Urinary bladder (tissue), 4 donors: ENCODE results near the gene DLL4. TPM values are rescaled to one million over a fixed set of nuclear protein-coding genes. Genes with fewer than 3 reads are reported as not detected.
"Not testable (repeated sequence)": the region's sequence is repeated elsewhere in the genome, so short reads cannot be mapped to it uniquely, and the experiment has no call there.

Experiments used
- DNase-seq: peaks from one replicate; pipeline ENCODE4 v3.0.0-alpha.2; 2015; ENCODE audit errors: extremely low spot score
- H3K27ac ChIP-seq: one replicate; pipeline ENCODE4 v1.5.1; 2013; ENCODE audit warnings: low read depth, mild to moderate bottlenecking, moderate library complexity
- H3K36me3 ChIP-seq: one replicate; pipeline ENCODE4 v1.6.1; 2013; ENCODE audit warnings: mild to moderate bottlenecking, moderate library complexity; ENCODE audit not compliant: insufficient read depth
- H3K4me1 ChIP-seq: one replicate; pipeline ENCODE4 v1.6.1; 2013; ENCODE audit warnings: mild to moderate bottlenecking, moderate library complexity; ENCODE audit not compliant: insufficient read depth
- H3K4me3 ChIP-seq: one replicate; pipeline ENCODE4 v1.5.1; 2013; ENCODE audit warnings: low read depth, low read length
- WGBS: extraction: QIAGEN DNeasy Blood & Tissue Kit; methylation state at CpG from one replicate; pipeline ENCODE4 v1.1.7; 2013; 5-methylcytosine and 5-hydroxymethylcytosine counted together
- polyA plus RNA-seq: library from polyadenylated mRNA; stranded (reverse); fragments of 200-250 nt; gene quantifications from one replicate; pipeline ENCODE4 v1.2.3, GENCODE V29; 2013
- total RNA-seq: library from RNA; depleted of rRNA; stranded (reverse); fragments of >200 nt; gene quantifications from one replicate; pipeline ENCODE4 v1.2.3, GENCODE V29; 2014
- donor health status: healthy with polysubstance abuse.
- donor health status: healthy.

Gene DLL4
- total and polyA plus RNA-seq, 2 donors = 11.2 to 11.8 TPM

GRCh38 chr15:40952301-40952900 is 23.3 kb downstream of the DLL4 start:
- H3K4me3 ChIP-seq = peak overlapping the region; percentile 42
- no peak for DNase-seq
- no peaks in the 10 kb centered on the region for H3K36me3 ChIP-seq
- H3K27ac ChIP-seq = no peak overlapping the region
- no peaks in the 10 kb centered on the region for H3K4me1 ChIP-seq
- WGBS = 46% methylated on average over 23 of the region's 23 CpGs

DNA sequence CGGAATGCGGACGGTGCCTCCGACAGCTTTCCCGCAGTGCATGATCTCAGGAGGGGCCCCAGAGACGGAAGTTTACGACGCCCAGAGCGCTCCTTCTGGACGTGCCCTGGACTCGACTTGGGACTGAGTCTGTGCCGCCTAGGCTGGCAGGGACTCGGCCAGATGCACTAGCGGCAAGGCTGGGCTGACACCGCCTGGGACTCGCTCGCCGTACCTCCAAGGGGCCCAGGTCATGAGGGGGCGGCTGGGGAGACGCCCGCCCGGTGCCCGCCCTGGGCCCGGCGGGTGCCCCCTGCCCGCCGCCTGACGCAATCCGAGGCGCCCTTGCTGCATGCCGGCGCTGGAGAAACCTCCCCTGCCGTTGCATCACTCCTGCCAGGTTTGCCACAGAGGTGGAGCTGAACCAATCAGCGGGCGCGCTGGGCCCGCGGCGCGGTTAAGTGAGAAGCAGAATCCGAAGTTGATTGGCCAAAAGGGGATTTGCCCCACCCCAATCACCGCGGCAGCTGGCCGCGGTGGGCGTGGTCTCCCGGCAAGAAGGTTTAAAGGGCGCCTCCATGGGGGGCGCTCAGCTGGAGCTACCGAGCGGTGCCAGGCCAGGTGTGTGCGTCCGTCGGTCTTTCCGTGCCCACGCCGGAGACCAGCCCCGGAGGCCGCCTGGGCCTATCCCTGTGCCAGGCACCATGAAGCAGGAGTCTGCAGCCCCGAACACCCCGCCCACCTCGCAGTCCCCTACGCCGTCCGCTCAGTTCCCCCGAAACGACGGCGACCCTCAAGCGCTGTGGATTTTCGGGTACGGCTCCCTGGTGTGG is 24.0 kb downstream of the DLL4 start, which contains the start of gene CHAC1:
Gene CHAC1, plus strand, starts transcription at position 571 of the 812 bp plus-strand sequence. Its CDS starts 113 bp downstream, at position 684.
- H3K4me3 ChIP-seq = peak within 1 kb of the TSS; percentile 42
- no peaks in the 10 kb centered on the region for H3K4me1 ChIP-seq
- no peaks in the 10 kb centered on the region for H3K36me3 ChIP-seq
- DNase-seq = peak; percentile 75
- H3K27ac ChIP-seq = no peak within 1 kb of the TSS
- WGBS = under 1% methylated on average over 72 of the region's 72 CpGs

- H3K4me1 ChIP-seq = no peaks in the 10 kb centered on the region
- no peak overlapping the region for H3K27ac ChIP-seq
- DNase-seq = no peak
- peak overlapping the region; percentile 42 for H3K4me3 ChIP-seq
- whole genome bisulfite sequencing = 10% methylated on average over 17 of the region's 17 CpGs
- no peaks in the 10 kb centered on the region for H3K36me3 ChIP-seq
Observed at GRCh38 chr15:40953713-40954074, 24.6 kb downstream of the DLL4 start.

- H3K4me3 ChIP-seq, H3K27ac ChIP-seq, H3K36me3 ChIP-seq, DNase-seq, H3K4me1 ChIP-seq: not testable (repeated sequence)
- 74% methylated on average over 8 of the region's 8 CpGs for WGBS
Observed at GRCh38 chr15:40954158-40954848, 25.2 kb downstream of the DLL4 start.

GRCh38 chr15:40955141-40955903 is 26.2 kb downstream of the DLL4 start:
- H3K4me3 ChIP-seq = no peak overlapping the region
- DNase-seq = no peak
- H3K4me1 ChIP-seq = no peaks in the 10 kb centered on the region
- 91% methylated on average over 20 of the region's 20 CpGs for WGBS
- H3K36me3 ChIP-seq = no peaks in the 10 kb centered on the region
- no peak overlapping the region for H3K27ac ChIP-seq

DNA sequence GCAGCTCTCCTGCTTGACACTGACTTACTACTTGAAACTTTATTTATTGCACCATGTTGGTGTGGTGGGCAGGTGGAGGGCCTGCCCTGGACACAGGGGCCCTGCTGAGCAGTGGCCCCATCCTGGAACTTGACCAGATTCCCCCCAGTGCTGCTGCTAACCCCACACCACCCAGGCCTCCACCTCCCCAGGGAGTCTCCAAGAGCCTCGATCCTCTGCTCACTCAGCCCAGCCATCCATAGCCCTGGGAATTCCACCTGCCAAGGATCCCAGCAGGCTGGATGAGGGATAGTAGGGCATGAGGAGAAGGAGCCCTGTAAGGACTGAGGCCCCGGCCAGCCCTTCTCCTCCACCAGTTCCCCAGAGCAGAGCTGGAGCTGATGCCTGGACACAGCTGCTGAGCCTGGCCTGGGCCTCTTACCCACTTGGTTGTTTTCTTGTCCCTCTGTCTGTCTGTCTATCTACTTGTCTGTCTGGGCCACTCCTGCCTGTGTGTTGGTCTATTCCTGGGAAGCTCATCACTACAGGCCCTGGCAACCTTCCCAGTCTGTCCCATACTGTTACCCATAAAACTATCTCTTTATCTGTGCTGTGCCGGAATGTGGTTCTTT is 26.9 kb downstream of the DLL4 start:
- 64% methylated on average over 3 of the region's 3 CpGs for WGBS
- no peaks in the 10 kb centered on the region for H3K4me1 ChIP-seq
- no peaks in the 10 kb centered on the region for H3K36me3 ChIP-seq
- DNase-seq = no peak
- no peak overlapping the region for H3K4me3 ChIP-seq
- no peak overlapping the region for H3K27ac ChIP-seq

- DNase-seq = no peak
- Histone ChIP-seq H3K27ac (no peak overlapping the region), H3K4me1 (no peaks in the 10 kb centered on the region), H3K36me3 (no peaks in the 10 kb centered on the region), H3K4me3 (no peak overlapping the region)
- WGBS = 84% methylated on average over 3 of the region's 3 CpGs
Observed at GRCh38 chr15:40956541-40956982, 27.4 kb downstream of the DLL4 start.

GRCh38 chr15:40957041-40957555 is 28.0 kb downstream of the DLL4 start:
- no peaks in the 10 kb centered on the region for H3K4me1 ChIP-seq
- H3K27ac ChIP-seq = no peak overlapping the region
- WGBS = 91% methylated on average over 4 of the region's 4 CpGs
- no peaks in the 10 kb centered on the region for H3K36me3 ChIP-seq
- DNase-seq = no peak
- H3K4me3 ChIP-seq = no peak overlapping the region

GRCh38 chr15:40957581-40958051 is 28.5 kb downstream of the DLL4 start:
- Histone ChIP-seq H3K36me3 (no peaks in the 10 kb centered on the region), H3K4me3 (no peak overlapping the region), H3K4me1 (no peaks in the 10 kb centered on the region), H3K27ac (no peak overlapping the region)
- WGBS = 59% methylated on average over 9 of the region's 9 CpGs
- no peak for DNase-seq

DNA sequence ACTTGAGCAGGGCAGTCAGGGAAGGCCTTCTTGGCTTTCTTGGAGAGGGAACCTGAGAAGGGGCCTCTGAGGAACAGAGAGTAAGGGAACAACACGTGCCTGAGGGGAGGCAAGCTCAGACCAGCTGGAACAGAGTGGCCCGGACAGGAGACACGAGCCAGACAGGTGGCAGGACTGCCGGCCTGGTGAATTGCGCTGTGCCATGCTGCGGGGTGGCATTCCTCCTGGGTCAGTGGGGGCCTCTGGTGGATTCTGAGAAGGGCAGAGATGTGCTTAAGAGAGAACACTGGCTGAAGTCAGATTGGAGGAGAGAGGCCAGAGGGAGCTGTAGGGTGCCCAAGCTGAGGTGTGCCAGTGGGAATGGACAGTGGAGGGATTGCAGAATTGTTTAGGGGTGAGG is 29.0 kb downstream of the DLL4 start:
- Histone ChIP-seq H3K27ac (no peak overlapping the region), H3K4me3 (no peak overlapping the region), H3K4me1 (no peaks in the 10 kb centered on the region), H3K36me3 (no peaks in the 10 kb centered on the region)
- DNase-seq = no peak
- WGBS = 84% methylated on average over 6 of the region's 6 CpGs

GRCh38 chr15:40958723-40959122 is 29.6 kb downstream of the DLL4 start:
- WGBS = 91% methylated on average over 8 of the region's 8 CpGs
- no peak overlapping the region for H3K4me3 ChIP-seq
- H3K27ac ChIP-seq = no peak overlapping the region
- H3K36me3 ChIP-seq = no peaks in the 10 kb centered on the region
- no peaks in the 10 kb centered on the region for H3K4me1 ChIP-seq
- no peak for DNase-seq

- Histone ChIP-seq H3K4me1 (no peaks in the 10 kb centered on the region), H3K36me3 (no peaks in the 10 kb centered on the region), H3K27ac (no peak overlapping the region), H3K4me3 (no peak overlapping the region)
- 86% methylated on average over 22 of the region's 22 CpGs for WGBS
- no peak for DNase-seq
Observed at GRCh38 chr15:40959331-40960141, 30.4 kb downstream of the DLL4 start.
